ENCODE results near the gene PCSK4.

The PCSK4 gene

GRCh38 chr19:1529430-1529816 lies 39.3 kb upstream of the PCSK4 start:
- no peak for TF ChIP-seq ZFX (IDR thresholded peaks at IDR 0.05; ENCODE audit: borderline replicate concordance)
- TF ChIP-seq CTCF (IDR thresholded peaks at IDR 0.05) = no peak
- H3K27ac ChIP-seq = no peak overlapping the region

GRCh38 chr19:1528596-1529429 lies 38.7 kb upstream of the PCSK4 start:
- H3K27ac ChIP-seq = no peak overlapping the region
- TF ChIP-seq CTCF (IDR thresholded peaks at IDR 0.05) (no peak), ZFX (IDR thresholded peaks at IDR 0.05; ENCODE audit: borderline replicate concordance) (no peak)

GRCh38 chr19:1527650-1528309 lies 37.6 kb upstream of the PCSK4 start:
- TF ChIP-seq CTCF (IDR thresholded peaks at IDR 0.05) = no peak
- no peak for TF ChIP-seq ZFX (IDR thresholded peaks at IDR 0.05; ENCODE audit: borderline replicate concordance)
- H3K27ac ChIP-seq = no peak overlapping the region

GRCh38 chr19:1526979-1527649 lies 37.0 kb upstream of the PCSK4 start:
- H3K27ac ChIP-seq = no peak overlapping the region
- no peak for TF ChIP-seq ZFX (IDR thresholded peaks at IDR 0.05; ENCODE audit: borderline replicate concordance)
- TF ChIP-seq CTCF (IDR thresholded peaks at IDR 0.05) = no peak

- TF ChIP-seq CTCF (IDR thresholded peaks at IDR 0.05) (no peak), ZFX (IDR thresholded peaks at IDR 0.05; ENCODE audit: borderline replicate concordance) (no peak)
- H3K27ac ChIP-seq = no peak overlapping the region
Measured at GRCh38 chr19:1526066-1526778, 36.1 kb upstream of the PCSK4 start.

- TF ChIP-seq ZFX (IDR thresholded peaks at IDR 0.05; ENCODE audit: borderline replicate concordance) = no peak
- no peak for TF ChIP-seq CTCF (IDR thresholded peaks at IDR 0.05)
- H3K27ac ChIP-seq = no peak overlapping the region
Measured at GRCh38 chr19:1525343-1525742, 35.2 kb upstream of the PCSK4 start.

All from 22Rv1 (cell line).